Left kidney (tissue), 2 donors: Measurements from ENCODE around the gene TRPC6. TPM values are rescaled to one million over a fixed set of nuclear protein-coding genes. Genes with fewer than 3 reads are reported as not detected.
A peak's percentile ranks its signal among the peaks of the same experiment; 100 is the strongest.
"Not testable (repeated sequence)": the region's sequence is repeated elsewhere in the genome, so short reads cannot be mapped to it uniquely, and the experiment has no call there.

Source experiments
- DNase-seq: peaks from one replicate; pipeline ENCODE4 v3.0.0-alpha.2; 2013
- polyA plus RNA-seq: library from polyadenylated mRNA; unstranded; fragments of 120-200 nt; gene quantifications from one replicate; pipeline ENCODE4 v1.2.1, GENCODE V29; 2013; ENCODE audit not compliant: insufficient read length

TRPC6 gene
- polyA plus RNA-seq, 1 donor = 10.2 TPM

DNA sequence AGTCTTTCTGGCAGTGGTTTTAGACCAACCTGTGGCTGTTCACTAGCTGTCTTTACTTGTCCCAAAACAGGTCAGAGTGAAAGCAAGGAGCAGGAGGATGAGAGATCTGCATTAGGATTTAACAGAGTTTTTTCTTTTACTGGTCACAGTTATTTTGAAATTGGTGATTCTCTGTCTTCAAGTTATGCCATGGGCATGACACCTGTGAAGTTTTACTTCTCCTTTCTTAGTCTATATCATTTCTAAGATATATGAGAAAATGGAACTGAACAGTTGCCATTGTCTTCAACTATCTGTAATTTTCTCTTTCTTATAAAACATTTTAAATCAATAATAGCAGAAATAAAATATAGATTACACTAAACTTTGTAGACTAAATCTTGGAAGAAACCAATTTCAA is 60.6 kb downstream of the TRPC6 start:
- DNase-seq = no peak

DNA sequence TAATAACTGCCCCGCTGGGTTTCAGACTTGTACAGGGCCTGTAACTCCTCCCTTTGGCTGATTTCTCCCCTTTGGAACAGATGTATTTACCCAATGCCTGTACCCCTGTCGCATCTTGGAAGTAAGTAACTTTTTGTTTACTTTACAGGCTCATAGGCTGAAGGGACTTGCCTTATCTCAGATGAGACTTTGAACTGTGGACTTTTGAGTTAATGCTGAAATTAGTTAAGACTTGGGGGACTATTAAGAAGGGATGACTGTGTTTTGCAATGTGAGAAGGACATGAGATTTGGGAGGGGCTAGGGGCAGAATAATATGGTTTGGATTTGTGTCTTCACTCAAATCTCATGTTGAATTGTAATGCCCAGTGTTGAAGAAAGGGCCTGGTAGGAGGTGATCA is 62.0 kb downstream of the TRPC6 start:
- no peak for DNase-seq

DNA sequence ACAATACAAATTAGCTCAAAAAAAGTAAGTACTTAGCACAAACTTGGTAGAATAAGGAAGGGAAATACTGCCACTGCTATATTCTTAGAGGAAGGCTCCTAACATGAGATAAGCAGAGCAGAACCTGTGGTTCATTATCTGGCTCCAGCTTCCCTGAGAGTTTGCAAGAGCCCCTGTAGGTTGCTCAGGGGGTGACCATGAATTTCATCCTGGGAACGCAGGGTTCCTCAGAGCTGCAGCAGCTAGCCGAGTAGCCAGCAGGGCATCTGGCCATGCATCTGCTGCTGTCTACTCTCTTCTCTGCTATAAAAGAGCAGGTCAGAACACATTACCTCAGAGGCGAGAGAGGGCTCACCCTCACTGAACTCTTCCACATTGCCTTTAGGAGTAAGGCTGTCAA is 67.3 kb downstream of the TRPC6 start:
- no peak for DNase-seq

DNA sequence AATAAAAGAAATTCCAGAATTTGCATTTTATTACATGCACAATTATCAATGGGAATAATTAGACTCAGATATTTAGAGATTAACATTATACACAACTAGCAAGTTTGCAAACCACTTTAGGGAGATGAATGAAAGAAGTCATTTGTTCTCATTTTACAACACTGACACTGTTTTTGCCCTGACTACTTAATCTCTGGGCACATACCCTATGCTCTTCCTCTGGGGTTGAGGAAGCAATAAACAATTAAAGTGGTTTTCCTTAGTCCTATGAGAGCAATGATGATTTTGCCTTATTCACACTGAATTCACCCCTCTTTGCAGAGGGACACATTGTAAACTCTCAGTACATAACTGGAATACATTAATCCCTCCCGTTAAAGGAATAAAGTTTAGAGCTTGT is 72.7 kb downstream of the TRPC6 start:
- no peak for DNase-seq

DNA sequence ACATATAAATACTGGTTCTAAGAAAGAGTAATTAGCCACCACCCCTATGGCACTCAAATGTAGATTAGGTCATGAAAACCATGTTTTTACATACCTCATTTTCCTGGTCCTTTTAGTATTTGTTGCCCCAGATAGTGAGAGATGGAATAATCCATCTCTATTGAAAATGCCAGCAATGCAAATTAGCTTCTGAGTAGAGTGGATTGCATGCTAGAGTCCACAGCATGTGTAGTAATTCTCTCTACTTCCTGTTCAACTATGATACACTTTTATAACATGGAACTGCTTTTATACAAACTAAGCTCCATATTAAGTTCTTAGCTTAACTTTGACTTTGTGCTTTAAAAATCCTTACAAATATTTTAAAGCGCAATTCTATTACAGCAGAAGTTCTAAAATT is 73.2 kb downstream of the TRPC6 start:
- no peak for DNase-seq

DNA sequence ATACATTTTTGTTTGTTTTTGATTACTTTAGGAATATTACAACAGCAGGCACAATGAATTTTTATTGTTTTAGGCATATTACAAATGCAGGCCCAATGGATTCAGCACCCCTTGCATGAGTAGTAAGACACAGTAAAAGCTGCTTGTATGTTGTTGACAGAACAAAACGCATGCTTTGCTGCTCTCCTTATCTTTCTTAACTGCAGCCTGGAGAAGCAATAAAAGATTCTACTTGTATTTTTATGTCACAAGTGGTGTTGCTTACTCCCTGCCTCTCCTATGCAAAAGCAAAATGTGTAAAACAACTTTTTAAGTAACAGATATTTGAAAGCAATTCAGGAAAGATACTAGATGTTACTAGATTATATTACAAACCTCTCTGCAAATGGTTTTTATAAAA is 73.9 kb downstream of the TRPC6 start:
- DNase-seq = no peak

DNA sequence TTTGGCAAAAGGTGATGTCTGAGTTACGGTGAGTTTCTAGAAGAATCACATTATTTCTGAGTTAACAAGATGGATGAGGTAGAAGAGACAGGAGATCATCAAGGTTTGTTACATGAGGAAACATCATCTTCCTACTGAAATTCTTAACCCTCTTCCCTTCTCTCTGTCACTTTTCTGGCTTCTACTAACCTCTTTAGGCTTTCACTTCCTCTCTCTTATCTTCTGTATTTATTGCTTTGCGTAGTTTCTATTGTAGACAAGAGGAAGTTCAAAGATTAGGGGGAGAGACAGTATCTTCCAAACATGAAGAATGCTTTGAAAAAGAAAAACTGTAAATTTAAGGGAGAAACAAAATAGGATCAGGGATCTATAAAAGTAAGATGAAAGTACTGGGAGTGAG is 75.4 kb downstream of the TRPC6 start:
- DNase-seq = no peak

DNA sequence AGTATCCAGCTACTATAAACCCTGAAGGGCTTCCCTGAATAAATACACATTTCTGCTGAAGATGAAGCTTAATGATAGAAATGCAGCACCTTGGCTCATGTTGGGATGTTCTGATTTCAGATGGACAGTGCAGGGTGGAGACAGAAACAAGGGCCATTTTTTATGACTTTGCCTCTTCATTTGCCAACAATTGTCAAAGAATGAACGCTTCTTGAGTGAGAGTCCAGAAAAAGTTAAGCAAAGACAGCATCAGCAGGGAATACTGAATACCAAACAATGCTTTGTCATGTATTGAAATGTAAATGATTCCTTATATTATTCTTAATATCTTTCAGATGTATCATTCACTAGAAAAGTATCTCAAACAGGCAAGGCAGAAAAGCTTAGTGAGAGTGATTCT is 84.9 kb downstream of the TRPC6 start:
- DNase-seq = no peak

DNA sequence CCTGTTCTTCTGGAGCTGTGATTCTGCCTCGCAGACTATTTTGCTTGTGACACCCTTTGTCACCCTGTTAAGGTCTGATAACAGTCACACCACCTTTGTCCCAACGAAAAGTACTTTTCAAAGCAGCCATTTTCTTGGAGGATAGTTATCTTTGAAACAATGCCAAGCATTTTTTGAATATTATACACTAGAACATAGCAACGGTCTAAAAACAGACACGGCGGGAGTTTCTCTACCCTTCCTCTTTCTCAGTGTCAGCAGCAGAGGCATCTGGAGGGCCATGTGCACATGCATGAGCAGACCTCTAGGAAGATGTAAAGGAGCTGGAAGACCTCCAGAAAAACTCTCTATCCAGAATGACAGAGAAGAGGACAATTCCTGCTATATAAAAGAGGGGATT is 86.5 kb downstream of the TRPC6 start:
- DNase-seq = no peak

DNA sequence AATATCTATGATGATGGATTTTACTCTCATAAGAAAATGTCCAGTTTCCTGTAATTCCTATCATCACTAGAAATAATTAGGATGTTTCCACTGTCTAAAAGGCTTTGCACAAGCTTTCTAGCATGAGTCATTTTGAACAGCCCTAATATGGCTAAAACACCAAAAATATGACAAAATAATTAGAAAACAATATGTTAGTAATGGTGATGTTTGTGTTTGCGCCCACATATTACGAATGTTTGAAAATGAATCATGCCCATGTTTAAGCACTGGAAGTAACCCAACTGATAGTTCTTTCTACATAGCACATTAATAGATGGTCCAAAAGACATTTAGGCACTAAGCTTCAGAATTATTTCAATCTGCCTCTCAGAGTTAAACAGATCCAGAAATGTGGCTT is 96.0 kb downstream of the TRPC6 start:
- DNase-seq = no peak

DNA sequence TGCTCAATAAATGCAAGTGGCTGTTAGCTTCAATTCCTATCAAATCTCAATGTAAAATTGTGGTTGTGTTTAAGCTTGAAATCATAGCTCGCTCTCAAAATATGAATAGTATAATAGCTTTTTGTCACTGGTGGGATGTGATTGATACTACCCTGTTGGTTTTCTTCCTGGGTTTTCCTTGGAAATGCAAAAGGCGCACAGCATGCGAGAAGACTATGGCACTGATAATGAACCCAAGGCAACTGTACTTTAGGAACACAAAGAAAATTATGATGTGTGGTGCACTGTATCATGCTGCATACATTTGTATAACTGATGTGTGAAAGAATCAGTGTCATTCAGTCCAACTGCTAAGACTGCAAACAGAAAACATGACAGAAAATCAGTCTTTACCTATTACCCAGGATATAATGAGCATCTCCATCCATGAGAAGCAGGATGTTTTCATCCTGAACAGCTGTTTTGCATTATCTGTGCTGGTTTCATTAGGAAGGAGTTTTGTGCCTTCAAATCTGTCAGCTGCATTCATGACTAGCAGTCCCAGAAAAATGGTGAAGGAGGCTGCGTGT is 101.2 kb downstream of the TRPC6 start:
- no peak for DNase-seq

DNA sequence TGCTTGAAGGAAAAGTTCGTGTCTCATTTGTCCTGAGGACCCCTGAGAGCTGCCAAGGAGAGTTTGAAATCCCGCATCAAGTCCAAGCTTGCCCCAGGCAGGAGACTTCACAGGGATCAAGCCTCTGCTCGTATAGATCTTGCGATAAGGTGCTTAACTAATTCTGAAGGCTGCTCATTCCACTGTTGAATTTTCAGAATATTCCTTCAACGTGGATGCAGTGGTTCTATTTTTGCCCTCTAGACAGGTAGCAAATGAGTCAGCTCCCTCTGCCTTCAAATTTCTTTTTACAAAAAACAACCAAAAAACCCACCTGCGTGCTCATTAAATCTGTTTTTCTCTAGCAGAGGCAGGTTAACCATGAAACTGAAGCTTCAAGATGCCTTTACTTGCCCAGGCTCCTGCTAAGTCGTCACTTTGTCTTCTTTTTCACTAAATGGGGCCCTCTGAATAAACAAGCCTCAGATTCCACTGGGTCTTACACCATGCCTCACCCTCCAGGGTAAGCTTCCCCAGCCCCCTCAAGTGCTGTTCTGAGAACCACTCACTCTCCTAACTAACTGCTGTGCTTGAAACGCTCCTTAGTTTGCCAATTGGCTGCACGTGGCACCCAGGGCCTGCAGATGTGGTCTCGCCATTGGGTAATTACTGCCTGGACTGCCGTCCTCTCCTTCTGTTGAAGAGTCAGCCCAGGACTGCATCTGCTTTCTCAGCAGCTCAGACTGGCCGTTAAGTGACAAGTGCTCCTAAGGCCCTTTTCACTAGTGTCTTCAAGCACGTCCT is 105.0 kb downstream of the TRPC6 start:
- DNase-seq = no peak

DNA sequence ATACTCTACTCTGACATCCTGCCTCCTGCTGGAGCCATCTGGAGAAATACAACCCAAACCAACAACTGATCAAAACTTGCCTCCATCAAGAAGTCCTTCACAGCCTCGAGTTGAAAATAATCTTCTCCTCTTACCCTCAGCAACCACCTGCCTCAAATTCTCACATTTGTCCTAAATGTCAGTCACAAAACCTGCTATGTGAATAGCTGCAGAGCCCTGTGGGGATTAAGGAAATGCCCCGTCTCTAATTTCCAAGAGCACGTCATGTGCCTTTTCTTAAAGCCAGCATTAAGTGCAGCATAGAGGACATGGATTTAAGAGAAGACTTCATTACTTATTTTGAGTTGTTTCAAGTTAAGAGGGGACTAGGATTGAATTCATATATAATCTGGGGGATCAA is 105.9 kb downstream of the TRPC6 start:
- DNase-seq = no peak

DNA sequence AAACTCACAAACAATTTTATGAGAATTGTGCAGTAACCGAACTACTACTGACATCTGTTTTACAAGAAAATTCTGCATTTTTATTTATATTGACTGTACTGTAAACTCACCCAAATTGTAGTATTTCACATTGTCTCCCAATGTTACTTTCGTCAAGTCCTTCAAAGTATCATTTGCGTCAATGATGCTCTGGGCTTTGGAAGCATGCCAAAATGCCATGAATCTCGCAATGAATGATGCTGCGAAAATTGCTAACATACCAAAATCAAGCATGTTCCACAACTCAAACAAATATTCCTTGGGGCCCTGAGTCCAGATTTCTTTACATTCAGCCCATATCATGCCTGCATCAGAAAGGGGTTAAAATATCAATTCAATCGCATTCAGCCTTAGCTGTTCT is 107.6 kb downstream of the TRPC6 start:
- DNase-seq = no peak

DNA sequence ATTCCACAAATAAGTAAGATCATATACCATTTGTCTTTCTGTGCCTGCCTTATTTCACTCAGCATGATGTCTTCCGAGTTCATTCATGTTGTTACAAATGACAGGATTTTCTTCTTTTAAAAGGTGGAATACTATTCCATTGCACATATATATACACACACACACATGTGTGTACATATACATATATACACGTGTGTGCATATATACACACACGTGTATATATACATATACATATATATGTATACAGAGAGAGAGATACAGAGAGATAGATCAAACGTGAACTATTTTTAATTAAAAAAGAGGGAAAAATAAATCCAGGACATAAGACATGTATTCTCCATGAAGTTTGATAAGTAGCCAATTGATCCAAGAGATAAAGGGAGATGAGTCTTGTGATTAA is 108.1 kb downstream of the TRPC6 start:
- no peak for DNase-seq

DNA sequence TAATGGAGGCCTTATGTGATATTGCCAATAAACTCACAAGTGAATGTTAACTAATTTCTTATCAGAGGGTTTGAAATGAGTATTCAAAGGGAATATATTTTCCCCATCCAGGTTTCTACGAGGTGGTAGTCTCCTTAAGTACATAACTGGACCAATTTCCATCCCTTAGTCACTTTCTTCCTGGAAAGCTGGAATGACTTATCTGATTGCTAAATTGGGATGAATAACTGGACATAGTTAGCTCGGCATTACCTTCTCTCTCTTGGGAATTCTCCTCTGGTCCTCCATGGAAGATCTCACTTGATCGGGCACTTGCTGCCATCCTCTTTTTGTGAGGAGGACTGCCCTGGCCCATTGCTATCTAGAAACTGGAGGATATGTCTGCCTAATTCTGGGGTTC is 109.1 kb downstream of the TRPC6 start:
- DNase-seq = no peak

DNA sequence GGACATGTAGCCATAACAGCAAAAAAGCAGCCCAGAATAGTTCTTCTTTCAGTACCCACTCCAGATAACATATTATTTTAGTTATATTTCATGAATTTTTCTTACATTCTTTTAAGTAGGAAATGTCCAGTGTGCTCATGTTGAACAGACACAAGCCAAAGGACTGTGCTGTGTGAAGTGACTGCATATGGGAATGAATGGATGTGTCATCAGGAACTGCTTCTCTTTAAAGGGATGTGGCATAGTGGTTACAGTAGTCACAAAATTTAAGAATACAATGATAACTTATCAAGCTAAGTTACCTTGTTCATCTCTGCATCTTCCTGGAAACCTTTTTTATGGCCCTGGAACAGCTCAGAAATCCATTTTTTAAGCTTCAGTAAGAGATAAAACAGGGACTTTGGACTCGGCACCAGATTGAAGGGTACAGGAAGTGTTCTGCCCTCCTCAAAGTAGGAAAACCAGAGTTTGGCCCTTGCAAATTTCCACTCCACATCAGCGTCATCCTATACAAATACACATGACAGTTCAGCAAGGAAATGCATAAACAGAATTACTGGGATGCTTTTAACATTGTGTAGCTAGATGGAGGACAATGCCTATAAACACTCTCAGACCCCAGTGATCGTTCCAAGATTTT is 112.8 kb downstream of the TRPC6 start:
- DNase-seq = no peak

DNA sequence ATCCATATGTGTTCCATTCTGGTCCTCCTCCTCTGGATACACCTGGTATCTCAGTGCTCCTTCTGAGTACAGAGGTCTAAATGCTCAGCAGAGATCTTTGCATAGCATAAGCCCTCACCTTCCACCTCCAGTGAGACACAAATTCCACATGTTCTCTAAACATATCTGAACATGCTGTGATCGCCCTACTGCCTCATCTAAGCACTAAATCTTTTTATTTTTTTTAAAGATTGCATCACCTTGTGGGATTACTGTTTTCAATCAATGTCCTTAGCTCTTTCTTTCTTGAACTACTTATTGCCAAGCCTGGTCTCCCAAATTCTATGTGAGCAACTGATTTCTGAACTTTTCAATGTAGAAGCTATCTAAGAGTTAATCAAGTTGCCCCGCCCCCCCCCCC is 113.4 kb downstream of the TRPC6 start:
- no peak for DNase-seq

DNA sequence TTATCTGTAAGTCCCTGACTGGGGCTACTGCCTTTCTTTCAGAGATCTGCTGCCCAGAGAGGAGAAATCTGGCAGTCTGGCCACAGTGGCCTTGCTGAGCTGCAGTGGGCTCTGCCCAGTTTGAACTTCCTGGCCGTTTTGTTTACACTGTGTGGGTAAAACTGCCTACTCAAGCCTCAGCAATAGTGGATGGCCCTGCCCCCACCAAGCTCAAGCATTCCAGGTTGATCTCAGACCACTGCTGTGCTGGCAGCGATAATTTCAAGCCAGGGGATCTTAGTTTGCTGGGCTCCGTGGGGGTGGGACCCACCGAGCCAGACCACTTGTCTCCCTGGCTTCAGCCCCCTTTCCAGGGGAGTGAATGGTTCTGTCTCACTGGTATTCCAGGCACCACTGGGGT is 117.5 kb downstream of the TRPC6 start:
- peak; percentile 10 for DNase-seq

DNA sequence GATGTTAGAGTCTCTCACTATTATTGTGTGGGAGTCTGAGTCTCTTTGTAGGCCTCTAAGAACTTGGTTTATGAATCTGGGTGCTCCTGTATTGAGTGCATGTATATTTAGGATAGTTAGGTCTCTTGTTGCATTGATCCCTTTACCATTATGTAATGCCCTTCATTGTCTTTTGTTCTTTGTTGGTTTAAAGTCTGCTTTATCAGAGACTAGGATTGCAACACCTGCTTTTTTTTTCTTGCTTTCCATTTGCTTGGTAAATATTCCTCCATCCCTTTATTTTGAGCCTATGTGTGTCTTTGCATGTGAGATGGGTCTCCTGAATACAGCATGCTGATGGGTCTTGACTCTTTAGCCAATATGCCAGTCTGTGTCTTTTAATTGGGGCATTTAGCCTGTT is 119.4 kb downstream of the TRPC6 start:
- not testable (repeated sequence) for DNase-seq

DNA sequence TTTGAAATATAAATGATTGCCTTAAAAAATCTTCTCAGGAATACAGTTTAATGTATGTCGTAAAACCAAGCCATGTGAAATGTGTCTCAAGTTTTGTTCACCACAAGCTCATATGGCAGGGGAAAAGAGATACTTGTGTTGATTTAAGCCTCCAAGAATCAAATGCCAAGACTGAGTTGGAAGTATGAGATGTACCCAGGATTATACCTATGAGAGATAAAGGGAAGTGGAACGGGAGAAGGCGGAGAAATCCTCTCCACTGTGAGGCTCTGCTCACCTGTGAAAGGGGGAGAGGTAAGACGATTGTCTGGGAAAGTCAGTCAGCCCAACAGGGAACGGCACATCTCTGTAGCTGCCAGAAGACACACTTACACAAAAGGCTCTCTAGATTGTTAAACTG is 124.8 kb downstream of the TRPC6 start:
- no peak for DNase-seq

DNA sequence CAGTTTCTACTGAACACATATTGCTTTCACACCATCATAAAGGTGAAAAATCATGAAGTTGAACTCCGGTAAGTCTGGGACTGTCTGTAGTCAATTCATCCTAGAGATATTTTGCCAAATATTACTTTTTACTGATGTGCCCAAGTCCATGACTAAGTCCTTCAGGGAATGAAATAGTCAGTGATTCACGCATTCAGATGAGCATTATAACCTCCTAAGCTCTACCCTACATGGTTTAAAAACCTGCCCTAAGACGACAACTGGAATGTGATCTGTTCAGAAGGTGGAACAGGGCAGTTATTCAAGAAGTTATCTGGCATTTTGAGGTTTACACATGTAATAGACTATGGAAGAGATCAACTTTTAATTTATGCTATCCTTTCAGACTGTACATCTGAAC is 125.6 kb downstream of the TRPC6 start:
- DNase-seq = no peak

DNA sequence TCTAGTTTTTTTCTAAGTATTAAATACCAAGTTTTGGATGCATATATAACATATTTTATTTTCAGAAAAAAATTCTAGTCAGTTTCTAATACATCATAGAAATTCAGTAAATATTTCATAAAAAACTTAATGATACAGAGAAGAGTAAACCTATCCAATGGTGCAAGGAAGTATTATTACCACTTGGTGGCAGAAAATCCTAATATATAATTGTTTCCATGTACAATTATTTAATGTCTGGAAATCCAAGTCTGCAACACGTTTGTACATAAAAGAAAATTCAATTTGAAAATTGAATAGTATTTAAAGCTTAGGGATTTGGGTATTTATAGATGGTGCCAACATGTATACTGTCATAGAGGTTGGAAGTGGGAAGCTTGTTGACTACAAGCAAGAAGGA is 127.0 kb downstream of the TRPC6 start:
- no peak for DNase-seq

DNA sequence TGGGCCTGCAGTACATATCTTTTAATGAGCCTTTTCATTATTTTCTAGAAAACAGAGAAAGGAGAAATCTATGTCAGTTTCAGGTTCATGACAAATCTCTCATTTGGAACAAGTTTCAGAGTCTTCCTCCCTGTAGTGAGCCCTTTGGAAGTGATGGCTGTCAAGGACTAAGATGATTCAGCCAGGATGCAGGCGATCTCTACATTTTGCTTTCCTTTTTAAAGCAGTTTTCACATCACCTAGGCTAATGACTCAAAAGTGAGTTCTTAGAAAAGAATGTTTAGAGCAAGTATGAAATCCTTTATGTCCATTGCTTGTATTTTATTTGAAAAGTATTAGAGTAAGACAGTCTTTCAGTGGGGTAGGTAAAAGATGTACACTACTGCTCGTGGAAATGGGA is 130.1 kb downstream of the TRPC6 start:
- no peak for DNase-seq
